Measurements from ENCODE around the gene AGMAT.

Gene AGMAT

GRCh38 chr1:15621975-15622374 is 37.1 kb upstream of the AGMAT start:
- TF ChIP-seq CTCF (IDR thresholded peaks at IDR 0.05): no peak
- no peak overlapping the region for H3K27ac ChIP-seq
- no peak overlapping the region for H3K4me3 ChIP-seq (ENCODE audit: low read depth in 1 of 2, low read length in 1 of 2)
- H3K36me3 ChIP-seq: peaks cover 5% of the 10 kb centered on the region
- H3K9me3 ChIP-seq: no peaks in the 10 kb centered on the region
- H3K4me1 ChIP-seq (ENCODE audit: control insufficient read depth in 1 of 2, insufficient read depth in 1 of 2, low read depth in 1 of 2, low read length in 1 of 2): peaks cover 16 to 23% of the 10 kb centered on the region in 2 experiments
- no peaks in the 10 kb centered on the region for H3K27me3 ChIP-seq

GRCh38 chr1:15620902-15621682 is 36.2 kb upstream of the AGMAT start:
- peaks cover 24 to 30% of the 10 kb centered on the region in 2 experiments for H3K4me1 ChIP-seq (ENCODE audit: control insufficient read depth in 1 of 2, insufficient read depth in 1 of 2, low read depth in 1 of 2, low read length in 1 of 2)

GRCh38 chr1:15620155-15620545 is 35.3 kb upstream of the AGMAT start:
- Histone ChIP-seq H3K27ac (no peak overlapping the region), H3K36me3 (no peaks in the 10 kb centered on the region), H3K27me3 (no peaks in the 10 kb centered on the region), H3K9me3 (no peaks in the 10 kb centered on the region), H3K4me3 (ENCODE audit: low read depth in 1 of 2, low read length in 1 of 2) (no peak overlapping the region), H3K4me1 (ENCODE audit: control insufficient read depth in 1 of 2, insufficient read depth in 1 of 2, low read depth in 1 of 2, low read length in 1 of 2) (peaks cover 24 to 30% of the 10 kb centered on the region in 2 experiments)
- no peak for TF ChIP-seq CTCF (IDR thresholded peaks at IDR 0.05)

More at GRCh38 chr1:15620902-15621682, 36.2 kb upstream of the AGMAT start:
- Histone ChIP-seq H3K27me3 (no peaks in the 10 kb centered on the region), H3K9me3 (no peaks in the 10 kb centered on the region), H3K27ac (no peak overlapping the region), H3K36me3 (no peaks in the 10 kb centered on the region), H3K4me3 (ENCODE audit: low read depth in 1 of 2, low read length in 1 of 2) (no peak overlapping the region)
- no peak for TF ChIP-seq CTCF (IDR thresholded peaks at IDR 0.05)

GRCh38 chr1:15618655-15619525 is 34.0 kb upstream of the AGMAT start:
- no peaks in the 10 kb centered on the region for H3K27me3 ChIP-seq
- peak overlapping the region; percentile 79 to 86 for H3K4me3 ChIP-seq (ENCODE audit: low read depth in 1 of 2, low read length in 1 of 2)
- TF ChIP-seq CTCF (IDR thresholded peaks at IDR 0.05): no peak
- no peaks in the 10 kb centered on the region for H3K36me3 ChIP-seq
- peak overlapping the region; percentile 89 for H3K27ac ChIP-seq
- H3K4me1 ChIP-seq (ENCODE audit: control insufficient read depth in 1 of 2, insufficient read depth in 1 of 2, low read depth in 1 of 2, low read length in 1 of 2): peaks cover 24 to 30% of the 10 kb centered on the region in 2 experiments
- no peaks in the 10 kb centered on the region for H3K9me3 ChIP-seq

- Histone ChIP-seq H3K4me3 (ENCODE audit: low read depth in 1 of 2, low read length in 1 of 2) (peak overlapping the region; percentile 79 to 86), H3K36me3 (no peaks in the 10 kb centered on the region), H3K4me1 (ENCODE audit: control insufficient read depth in 1 of 2, insufficient read depth in 1 of 2, low read depth in 1 of 2, low read length in 1 of 2) (peaks cover 24 to 30% of the 10 kb centered on the region in 2 experiments), H3K9me3 (no peaks in the 10 kb centered on the region), H3K27ac (peak overlapping the region; percentile 89), H3K27me3 (no peaks in the 10 kb centered on the region)
- no peak for TF ChIP-seq CTCF (IDR thresholded peaks at IDR 0.05)
Measured at GRCh38 chr1:15618077-15618654, 33.3 kb upstream of the AGMAT start.
